ENCODE results near the gene PARD3B.

DNA sequence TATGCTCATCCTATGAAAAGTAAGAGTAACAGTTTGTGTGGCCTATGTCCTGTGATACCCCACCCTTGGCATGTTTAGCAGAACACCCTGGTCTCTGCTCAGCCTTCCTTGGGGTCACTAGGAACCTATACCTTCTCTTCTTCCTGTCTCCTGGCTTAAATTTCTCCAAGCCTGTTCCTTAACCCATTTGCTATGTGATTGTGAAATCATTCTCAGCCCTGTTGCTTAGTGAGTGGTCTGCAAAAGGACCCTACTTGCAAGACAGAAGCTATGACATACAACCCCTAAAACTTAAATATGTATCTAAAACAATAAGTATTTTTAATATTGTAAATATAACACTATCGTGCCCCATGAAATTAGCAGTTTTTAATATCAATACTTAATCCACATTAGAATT, 524.7 kb downstream of the PARD3B start:
- TF ChIP-seq, protein P1, sequence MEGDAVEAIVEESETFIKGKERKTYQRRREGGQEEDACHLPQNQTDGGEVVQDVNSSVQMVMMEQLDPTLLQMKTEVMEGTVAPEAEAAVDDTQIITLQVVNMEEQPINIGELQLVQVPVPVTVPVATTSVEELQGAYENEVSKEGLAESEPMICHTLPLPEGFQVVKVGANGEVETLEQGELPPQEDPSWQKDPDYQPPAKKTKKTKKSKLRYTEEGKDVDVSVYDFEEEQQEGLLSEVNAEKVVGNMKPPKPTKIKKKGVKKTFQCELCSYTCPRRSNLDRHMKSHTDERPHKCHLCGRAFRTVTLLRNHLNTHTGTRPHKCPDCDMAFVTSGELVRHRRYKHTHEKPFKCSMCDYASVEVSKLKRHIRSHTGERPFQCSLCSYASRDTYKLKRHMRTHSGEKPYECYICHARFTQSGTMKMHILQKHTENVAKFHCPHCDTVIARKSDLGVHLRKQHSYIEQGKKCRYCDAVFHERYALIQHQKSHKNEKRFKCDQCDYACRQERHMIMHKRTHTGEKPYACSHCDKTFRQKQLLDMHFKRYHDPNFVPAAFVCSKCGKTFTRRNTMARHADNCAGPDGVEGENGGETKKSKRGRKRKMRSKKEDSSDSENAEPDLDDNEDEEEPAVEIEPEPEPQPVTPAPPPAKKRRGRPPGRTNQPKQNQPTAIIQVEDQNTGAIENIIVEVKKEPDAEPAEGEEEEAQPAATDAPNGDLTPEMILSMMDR (IDR thresholded peaks at IDR 0.05), result no peak
- no peak for TF ChIP-seq POLR2A (IDR thresholded peaks at IDR 0.05)
